Spleen (tissue), 11 donors: ENCODE results near the gene STN1. TPM values are rescaled to one million over a fixed set of nuclear protein-coding genes. Genes with fewer than 3 reads are reported as not detected.

Source experiments
- DNase-seq: peaks from one replicate; pipeline ENCODE4 v3.0.0-alpha.2; 2020
- H3K27ac ChIP-seq, 8 donors: fragments of 200-600 bp; sonication (generic) in 7 of 8; 1 replicate in 4 of 8; 2 replicates in 4 of 8; pipeline versions ENCODE4 v1.5.0 to v1.8.0; 2016 to 2021; ENCODE audit warnings: inconsistent platforms in 4 of 8, mild to moderate bottlenecking in 4 of 8, moderate library complexity in 1 of 8
- H3K27me3 ChIP-seq, 7 donors: fragments of 200-600 bp; sonication (generic) in 6 of 7; replicated peaks in 1 of 7; 1 replicate in 4 of 7; 2 replicates in 3 of 7; pipeline versions ENCODE4 v1.5.0 to v1.8.0; 2016 to 2021; ENCODE audit warnings: inconsistent platforms in 3 of 7, mild to moderate bottlenecking in 1 of 7
- H3K36me3 ChIP-seq, 6 donors: fragments of 200-600 bp; sonication (generic) in 5 of 6; 1 replicate in 4 of 6; 2 replicates in 2 of 6; pipeline versions ENCODE4 v1.5.0 to v1.8.0; 2016 to 2021; ENCODE audit warnings: inconsistent platforms in 2 of 6
- H3K4me1 ChIP-seq, 6 donors: fragments of 200-600 bp; sonication (generic) in 5 of 6; 1 replicate in 3 of 6; 2 replicates in 3 of 6; pipeline versions ENCODE4 v1.5.0 to v1.8.0; 2016 to 2021; ENCODE audit warnings: inconsistent platforms in 3 of 6
- H3K4me3 ChIP-seq, 8 donors: fragments of 200-600 bp; sonication (generic) in 7 of 8; 1 replicate in 4 of 8; 2 replicates in 4 of 8; pipeline versions ENCODE4 v1.5.0 to v1.8.0; 2016 to 2021; ENCODE audit warnings: inconsistent platforms in 4 of 8, mild to moderate bottlenecking in 4 of 8, moderate library complexity in 2 of 8
- H3K9me3 ChIP-seq, 8 donors: fragments of 200-600 bp; sonication (generic) in 7 of 8; 1 replicate in 4 of 8; 2 replicates in 4 of 8; pipeline versions ENCODE4 v1.5.0 to v1.8.0; 2016 to 2021; ENCODE audit warnings: inconsistent platforms in 4 of 8
- CTCF ChIP-seq, 11 experiments: fragments of 200-600 bp in 7 of 11; fragments of 450-650 bp in 4 of 11; sonication (generic) in 4 of 11; IDR thresholded peaks in 8 of 11; conservative IDR thresholded peaks in 3 of 11; 1 replicate in 7 of 11; 2 replicates in 4 of 11; pipeline versions ENCODE4 v1.4.0 to v1.8.0; 2016 to 2021; ENCODE audit warnings: antibody characterized with exemption in 11 of 11, inconsistent platforms in 4 of 11, mild to moderate bottlenecking in 1 of 11
- POLR2A ChIP-seq, 3 donors: fragments of 450-650 bp; IDR thresholded peaks; one replicate each; pipeline ENCODE4 v1.5.1; 2017; ENCODE audit warnings: antibody characterized with exemption in 3 of 3, mild to moderate bottlenecking in 1 of 3
- POLR2AphosphoS5 ChIP-seq, 3 donors: sonication (generic); formaldehyde crosslinking; IDR thresholded peaks; one replicate each; pipeline ENCODE4 v1.5.1; 2017; ENCODE audit warnings: antibody characterized with exemption in 3 of 3
- WGBS, 5 donors: extraction: QIAGEN DNeasy Blood & Tissue Kit in 3 of 5; methylation state at CpG; one replicate each; pipeline versions ENCODE4 v1.1.5 to v1.1.7; 2013 to 2018; 5-methylcytosine and 5-hydroxymethylcytosine counted together
- intact Hi-C: fragments of 100-400 bp; cut with DNase I; formaldehyde crosslinking; loops from one replicate; pipeline ENCODE4 v1.15.0; 2023; ENCODE audit warnings: low total_unique reads
- polyA plus RNA-seq, 3 donors: library from polyadenylated mRNA; stranded (reverse); fragments of 200-250 nt; gene quantifications; one replicate each; pipeline ENCODE4 v1.2.1, GENCODE V29; 2013
- total RNA-seq, 7 donors: library from RNA; depleted of rRNA in 3 of 7; stranded (reverse); fragments of >200 nt in 3 of 7; fragmentation: NEBNext Ultra II Directional in 4 of 7; extraction: Animal tissue kit (Norgen Biotek cat#: 25700) in 4 of 7; gene quantifications; one replicate each; pipeline versions ENCODE4 v1.1.0 to v1.2.1, GENCODE V29; 2016 to 2021
- donor health status: healthy with polysubstance abuse.
- donor health status: DM: no; HTN: no; CAD: no; lungs with moderate emphysema.
- donor health status: DM: no; HTN: no; CAD: no.
- donor health status: Bipolar disorder and iron deficiency.
- donor health status: healthy.
- donor health status: DM: no; HTN: no; CAD: no.
- donor health status: DM: yes; HTN: yes; CAD: no.

STN1 gene
- total and polyA plus RNA-seq, 10 donors, result 14.2 to 27.7 (median 22.3) TPM

DNA sequence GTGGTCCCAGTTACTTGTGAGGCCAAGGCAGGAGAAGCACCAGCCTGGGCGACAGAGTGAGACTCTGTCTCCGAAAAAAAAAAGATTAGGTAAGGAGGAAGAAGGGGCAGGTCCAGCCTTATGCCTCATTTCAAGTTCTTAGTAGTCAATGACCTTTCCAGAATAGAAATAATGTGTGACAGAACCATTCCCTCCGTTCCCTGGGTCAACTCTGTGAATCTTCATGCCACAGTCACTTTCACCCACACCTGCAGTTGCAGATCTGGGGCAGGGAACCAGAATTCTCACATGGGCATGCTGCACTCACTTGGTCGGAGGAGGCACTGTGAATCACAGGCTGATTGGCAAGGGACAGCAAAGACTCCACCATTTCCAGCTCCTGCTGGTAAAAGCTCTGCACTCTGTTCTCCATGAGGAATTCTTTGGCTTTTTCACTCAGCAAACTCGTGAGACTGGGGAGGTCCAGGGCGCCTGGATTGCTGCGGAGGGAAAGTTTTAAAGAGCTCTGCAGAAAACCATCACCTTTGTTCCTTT is 20.7 kb downstream of the STN1 start:
- Histone ChIP-seq H3K27ac (no peak overlapping the region), H3K36me3 (peaks cover 7 to 80% (median 42%) of the 10 kb centered on the region in 6 donors), H3K4me1 (peaks cover 15 to 59% (median 40%) of the 10 kb centered on the region in 6 donors), H3K4me3 (no peak overlapping the region), H3K27me3 (no peaks in the 10 kb centered on the region), H3K9me3 (no peaks in the 10 kb centered on the region)
- WGBS, 5 donors, result 86 to 93% (median 90%) methylated on average over 7 of the region's 7 CpGs
- intact Hi-C loops, result no loop called here
- no peak for DNase-seq
- no peak for TF ChIP-seq CTCF (IDR thresholded peaks at IDR 0.05 in 8 of 11, conservative IDR thresholded peaks at IDR 0.05 in 3 of 11)
- no peak for TF ChIP-seq POLR2A (IDR thresholded peaks at IDR 0.05)
- TF ChIP-seq POLR2AphosphoS5 (IDR thresholded peaks at IDR 0.05), result no peak

- Histone ChIP-seq H3K36me3 (peaks cover 7 to 89% (median 47%) of the 10 kb centered on the region in 6 donors), H3K9me3 (no peaks in the 10 kb centered on the region), H3K4me1 (peaks cover 15 to 51% (median 36%) of the 10 kb centered on the region in 6 donors), H3K27ac (peak overlapping the region in 5 of 8 donors; percentile 61 to 81 (median 73)), H3K27me3 (no peaks in the 10 kb centered on the region), H3K4me3 (no peak overlapping the region)
- intact Hi-C loops, result no loop called here
- no peak for DNase-seq
- 77 to 88% (median 85%) methylated on average over 5 of the region's 5 CpGs for WGBS, 5 donors
- TF ChIP-seq POLR2A (IDR thresholded peaks at IDR 0.05), result no peak
- no peak for TF ChIP-seq CTCF (IDR thresholded peaks at IDR 0.05 in 8 of 11, conservative IDR thresholded peaks at IDR 0.05 in 3 of 11)
- no peak for TF ChIP-seq POLR2AphosphoS5 (IDR thresholded peaks at IDR 0.05)
These were observed 21.8 kb downstream of the STN1 start for GRCh38 chr10:103896225-103896624.

DNA sequence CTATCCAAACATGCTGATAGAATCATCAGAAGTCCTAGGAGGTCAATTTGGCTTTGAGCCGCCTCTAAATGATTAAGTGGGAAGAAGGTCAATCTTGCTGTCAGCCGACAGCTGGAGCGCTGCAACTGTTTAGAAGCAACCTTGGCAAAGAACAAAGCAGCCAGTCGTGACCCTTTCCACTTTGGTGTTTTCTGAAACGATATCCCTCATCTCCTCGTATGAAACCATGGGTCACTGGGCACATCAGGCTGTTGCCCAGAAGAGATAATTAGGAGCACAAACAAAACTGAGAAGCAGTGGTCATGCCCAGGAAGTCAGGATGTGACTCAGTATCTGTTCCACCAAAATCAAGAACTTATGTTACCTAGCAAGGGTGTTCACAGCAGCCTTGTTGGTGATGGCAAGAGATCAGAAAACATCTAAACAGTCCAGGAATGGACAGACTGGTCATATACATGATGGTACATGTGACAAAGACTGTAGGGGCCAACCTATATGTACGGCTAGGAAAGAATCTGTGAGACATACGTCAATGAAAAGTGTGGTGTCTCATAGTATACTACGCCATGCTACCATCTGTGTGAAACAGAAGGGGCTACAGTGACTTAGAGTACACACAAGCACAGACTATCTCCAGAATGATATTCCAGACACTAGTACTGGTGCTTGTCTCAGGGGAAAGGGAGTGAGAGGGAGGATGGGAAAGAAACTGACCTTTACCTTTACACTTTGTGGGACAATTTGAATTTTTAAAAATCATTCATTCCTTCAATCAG is 22.4 kb downstream of the STN1 start:
- no peak for TF ChIP-seq POLR2AphosphoS5 (IDR thresholded peaks at IDR 0.05)
- no peak for TF ChIP-seq CTCF (IDR thresholded peaks at IDR 0.05 in 8 of 11, conservative IDR thresholded peaks at IDR 0.05 in 3 of 11)
- TF ChIP-seq POLR2A (IDR thresholded peaks at IDR 0.05), result no peak

GRCh38 chr10:103894441-103894864 is 23.5 kb downstream of the STN1 start:
- TF ChIP-seq POLR2AphosphoS5 (IDR thresholded peaks at IDR 0.05), result peak in 1 of 3 donors; percentile 6
- no peak for TF ChIP-seq POLR2A (IDR thresholded peaks at IDR 0.05)
- DNase-seq, result no peak
- peaks cover 7 to 90% (median 51%) of the 10 kb centered on the region in 6 donors for H3K36me3 ChIP-seq
- H3K4me3 ChIP-seq, result no peak overlapping the region
- H3K9me3 ChIP-seq, result no peaks in the 10 kb centered on the region
- intact Hi-C loops, result no loop called here
- peak overlapping the region; percentile 44 to 81 (median 68) for H3K27ac ChIP-seq
- 33 to 57% (median 55%) methylated on average over 4 of the region's 4 CpGs for WGBS, 5 donors
- H3K4me1 ChIP-seq, result peaks cover 9 to 54% (median 36%) of the 10 kb centered on the region in 6 donors
- no peaks in the 10 kb centered on the region for H3K27me3 ChIP-seq

More for the DNA sequence above, 22.4 kb downstream of the STN1 start:
- peak overlapping the region; percentile 44 to 81 (median 68) for H3K27ac ChIP-seq
- peaks cover 15 to 50% (median 36%) of the 10 kb centered on the region in 6 donors for H3K4me1 ChIP-seq
- no peaks in the 10 kb centered on the region for H3K27me3 ChIP-seq
- H3K4me3 ChIP-seq, result no peak overlapping the region
- WGBS, 5 donors, result 62 to 80% (median 72%) methylated on average over 9 of the region's 9 CpGs
- intact Hi-C loops, result no loop called here
- H3K9me3 ChIP-seq, result no peaks in the 10 kb centered on the region
- H3K36me3 ChIP-seq, result peaks cover 7 to 91% (median 52%) of the 10 kb centered on the region in 6 donors
- no peak for DNase-seq
